ENCODE data around the gene NEIL3. TPM values are rescaled to one million over a fixed set of nuclear protein-coding genes. Genes with fewer than 3 reads are reported as not detected.

NEIL3 gene
- total and polyA plus RNA-seq, 9 of the 15 experiments (the other 6 are each of a cell fraction or from before 2014, with no cell fraction given) = 2.7 to 23.3 (median 12.9) TPM

GRCh38 chr4:177351622-177352244 is 42.1 kb downstream of the NEIL3 start:
- no peak for ATAC-seq
- no peak for TF ChIP-seq ZNF436 (CRISPR knock-in tag; IDR thresholded peaks at IDR 0.05)
- no peak for TF ChIP-seq ZNF507 (tag; conservative IDR thresholded peaks at IDR 0.05)
- no peak for TF ChIP-seq BRF1 (IDR thresholded peaks at IDR 0.05; ENCODE audit: borderline replicate concordance, extremely low read depth, insufficient read length)
- no peak for TF ChIP-seq ZNF407 (IDR thresholded peaks at IDR 0.05; ENCODE audit: low read depth)
- no peak for TF ChIP-seq BRF2 (IDR thresholded peaks at IDR 0.05; ENCODE audit: borderline replicate concordance, insufficient read depth, insufficient read length)
- no peak for TF ChIP-seq MAFK (IDR thresholded peaks at IDR 0.05; ENCODE audit: low read length)
- TF ChIP-seq HNRNPH1 (optimal IDR thresholded peaks at IDR 0.05; ENCODE audit: low read depth, low read length) = no peak
- Histone ChIP-seq H4K20me1 (replicated peaks; ENCODE audit: control insufficient read depth, insufficient read depth, low read length) (no peaks in the 10 kb centered on the region), H3K9me3 (replicated peaks; ENCODE audit: control insufficient read depth, insufficient read depth, low read depth, low read length) (no peaks in the 10 kb centered on the region), H3K36me3 (ENCODE audit: control insufficient read depth, insufficient read depth, low read length) (peaks cover 40% of the 10 kb centered on the region; the same call in 1 of the 3 replicates), H3K27ac (ENCODE audit: extremely low read depth, low read depth, low read length) (no peak overlapping the region), H3K9ac (ENCODE audit: insufficient read depth in 1 of 2, low read depth in 2 of 2, low read length in 2 of 2) (no peak overlapping the region), H3K79me2 (ENCODE audit: control insufficient read depth, insufficient read depth, low read length) (no peaks in the 10 kb centered on the region), H3K9me1 (ENCODE audit: control insufficient read depth, insufficient read depth, low read length) (no peaks in the 10 kb centered on the region), H3K4me2 (ENCODE audit: insufficient read depth, low read length) (no peak overlapping the region), H3K27me3 (ENCODE audit: control insufficient read depth in 2 of 2, insufficient read depth in 2 of 2, low read length in 2 of 2) (no peaks in the 10 kb centered on the region), H2AFZ (ENCODE audit: low read depth, low read length) (no peak overlapping the region), H3K4me3 (no peak overlapping the region), H3K4me1 (replicated peaks in 1 of 2; ENCODE audit: control insufficient read depth in 2 of 2, insufficient read depth in 2 of 2, low read length in 2 of 2) (no peaks in the 10 kb centered on the region)
- no peak for DNase-seq (ENCODE audit: extremely low read depth in 1 of 4, low spot score in 3 of 4)
- ChIA-PET POLR2A (interaction anchor here (1.0 kb wide), 1 partner anchor 7 kb away, joined by 3 read pairs; no protein-coding TSS in a partner anchor), CTCF (ENCODE audit: low intra/inter-chr PET ratio) (no interaction called here)
- no peak for FAIRE-seq
- intact Hi-C loops (cut with micrococcal nuclease) (no loop called here), in situ Hi-C loops (cut with MboI) (no loop called here)
- WGBS (ENCODE audit: insufficient coverage, low coverage, missing lambda C conversion rate) = 85% methylated on average over 5 of the region's 5 CpGs
- BruUV-seq (replicated peaks) = no TSS peak
